Measurements from ENCODE around the gene ZNF236.
A peak's percentile ranks its signal among the peaks of the same experiment; 100 is the strongest.

Gene ZNF236

DNA sequence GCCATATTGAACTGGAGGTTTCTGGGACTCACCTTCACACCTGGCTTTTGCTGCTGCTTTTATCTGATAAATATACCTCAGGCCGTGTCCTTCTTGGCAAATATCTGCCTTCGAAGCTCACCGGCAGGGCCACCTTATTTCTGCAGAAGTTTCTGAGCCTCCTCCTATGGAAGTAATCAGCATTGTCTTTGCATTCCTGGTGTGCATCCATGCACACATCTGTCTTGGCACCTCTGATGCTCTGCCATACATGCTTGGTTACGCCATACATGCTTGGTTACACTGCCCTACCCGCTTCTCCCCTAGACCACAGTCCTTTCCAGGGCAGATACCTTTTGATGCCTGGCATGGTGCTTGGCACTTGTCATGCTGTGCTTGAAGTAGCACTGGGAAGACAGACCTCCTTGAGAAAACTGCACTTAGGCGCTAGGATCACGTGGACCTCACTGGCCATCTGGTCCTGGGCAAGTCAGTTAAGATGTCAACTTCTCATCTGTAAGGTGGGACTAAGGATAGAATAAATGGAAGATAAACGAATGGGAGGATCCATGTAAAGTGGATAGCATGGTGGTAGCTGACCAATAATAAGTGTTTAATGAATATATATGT is 66.8 kb downstream of the ZNF236 start:
- FAIRE-seq: peak; percentile 67
- TF ChIP-seq CTCF (IDR thresholded peaks at IDR 0.05; ENCODE audit: insufficient read depth, missing control alignments): no peak

DNA sequence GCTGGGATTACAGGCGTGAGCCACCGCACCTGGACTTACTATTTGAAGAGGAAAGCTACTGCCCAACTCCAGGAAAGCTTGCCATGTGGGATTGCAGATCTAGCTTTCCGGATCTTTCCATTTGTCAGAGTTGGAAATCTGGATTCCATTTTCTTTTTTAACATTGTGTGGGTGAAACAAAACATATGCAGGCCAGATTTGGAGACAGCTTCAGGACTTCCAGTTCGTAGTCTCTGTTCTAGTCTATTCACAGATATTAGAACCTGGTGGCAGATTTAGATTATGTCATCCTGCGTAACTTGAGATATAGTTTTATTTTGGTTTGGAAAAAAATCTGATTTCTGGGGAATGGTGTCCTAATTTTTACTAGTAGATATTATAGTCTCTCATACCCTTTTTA is 70.5 kb downstream of the ZNF236 start:
- no peak for TF ChIP-seq CTCF (IDR thresholded peaks at IDR 0.05; ENCODE audit: insufficient read depth, missing control alignments)
- no peak for DNase-seq (ENCODE audit: insufficient read length, low spot score)

More for the DNA sequence above, 66.8 kb downstream of the ZNF236 start:
- no peak for DNase-seq (ENCODE audit: insufficient read length, low spot score)

GRCh38 chr18:76894566-76895346 is 72.4 kb downstream of the ZNF236 start:
- DNase-seq (ENCODE audit: insufficient read length, low spot score) (no peak), FAIRE-seq (no peak)
- no peak for TF ChIP-seq CTCF (IDR thresholded peaks at IDR 0.05; ENCODE audit: insufficient read depth, missing control alignments)

More for the DNA sequence above, 70.5 kb downstream of the ZNF236 start:
- FAIRE-seq: peak; percentile 88

- no peak for TF ChIP-seq CTCF (IDR thresholded peaks at IDR 0.05; ENCODE audit: insufficient read depth, missing control alignments)
- FAIRE-seq (peak; percentile 16), DNase-seq (ENCODE audit: insufficient read length, low spot score) (no peak)
These were observed 73.1 kb downstream of the ZNF236 start for GRCh38 chr18:76895498-76895897.

GRCh38 chr18:76896677-76897076 is 74.3 kb downstream of the ZNF236 start:
- DNase-seq (ENCODE audit: insufficient read length, low spot score): no peak
- no peak for FAIRE-seq
- TF ChIP-seq CTCF (IDR thresholded peaks at IDR 0.05; ENCODE audit: insufficient read depth, missing control alignments): no peak

DNA sequence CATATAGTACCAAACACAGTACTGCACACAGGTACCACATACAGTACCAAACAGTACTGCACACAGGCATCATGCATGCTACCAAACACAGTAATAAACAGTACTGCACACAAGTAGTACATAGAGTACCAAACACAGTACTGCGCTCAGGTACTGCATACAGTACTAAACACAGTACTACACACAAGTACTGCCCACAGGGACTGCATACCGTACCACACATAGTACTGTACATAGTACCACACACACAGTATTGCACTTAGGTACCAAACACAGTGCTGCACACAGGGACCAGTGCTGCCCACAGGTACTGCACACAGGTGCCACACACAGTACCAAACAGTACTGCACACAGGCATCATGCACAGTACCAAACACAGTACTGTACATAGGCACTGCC is 74.9 kb downstream of the ZNF236 start:
- TF ChIP-seq CTCF (IDR thresholded peaks at IDR 0.05; ENCODE audit: insufficient read depth, missing control alignments): no peak
- no peak for FAIRE-seq

GRCh38 chr18:76903386-76903785 is 81.0 kb downstream of the ZNF236 start:
- no peak for TF ChIP-seq CTCF (IDR thresholded peaks at IDR 0.05; ENCODE audit: insufficient read depth, missing control alignments)
- peak; percentile 38 for FAIRE-seq
- no peak for DNase-seq (ENCODE audit: insufficient read length, low spot score)

More for the DNA sequence above, 74.9 kb downstream of the ZNF236 start:
- DNase-seq (ENCODE audit: insufficient read length, low spot score): no peak
